Neural cell (in vitro differentiated cells): Measurements from ENCODE around the gene GTF2IRD1.

Source experiments
- EP300 ChIP-seq: fragments of 450-650 bp; conservative IDR thresholded peaks from 2 replicates; pipeline ENCODE4 v1.6.1; 2014; ENCODE audit warnings: antibody characterized with exemption, mild to moderate bottlenecking, moderate library complexity; ENCODE audit not compliant: poor library complexity, severe bottlenecking
- SMC3 ChIP-seq: fragments of 450-650 bp; conservative IDR thresholded peaks from 2 replicates; pipeline ENCODE4 v1.6.1; 2014; ENCODE audit warnings: antibody characterized with exemption, mild to moderate bottlenecking, moderate library complexity; ENCODE audit not compliant: poor library complexity

- no peak for TF ChIP-seq SMC3
- no peak for TF ChIP-seq EP300
These were observed 126.3 kb downstream of the GTF2IRD1 start for GRCh38 chr7:74579800-74580685.
